Endothelial cell of umbilical vein (primary cell): Measurements from ENCODE around the gene GOLGA6L10. TPM values are rescaled to one million over a fixed set of nuclear protein-coding genes. Genes with fewer than 3 reads are reported as not detected.

ENCODE experiments used
- BruUV-seq: library from RNA; stranded (reverse); fragments of 400-500 nt; replicated peaks from 2 replicates; lab custom pipeline; 2021; lab: Mats Ljungman, UMichigan
- CTCF ChIA-PET: fragments of 300-600, 350-600 bp; sonication (Branson Sonifier 250); formaldehyde crosslinking; loops from one replicate; lab custom pipeline; 2021; ENCODE audit warnings: antibody characterized with exemption, inconsistent platforms; lab: Charles Lee
- POLR2A ChIA-PET: fragments of 300-600, 350-600 bp; sonication (Branson Sonifier 250); formaldehyde crosslinking; loops from one replicate; lab custom pipeline; 2021; ENCODE audit warnings: antibody characterized with exemption, inconsistent platforms; lab: Charles Lee
- DNase-seq: peaks from one replicate; pipeline ENCODE4 v3.0.0-alpha.2; 2011; ENCODE audit warnings: low read depth, low spot score
- FAIRE-seq: peaks from 2 replicates; lab custom pipeline; 2011; peaks lifted over from hg19 to GRCh38; lab: Jason Lieb, UNC
- H2AFZ ChIP-seq: 2 replicates; pipeline ENCODE4 v1.6.0; 2012; ENCODE audit warnings: low read depth, low read length, control low read depth, inconsistent platforms
- H3K27ac ChIP-seq: 2 replicates; pipeline ENCODE4 v1.5.1; 2011; ENCODE audit warnings: low read depth, mild to moderate bottlenecking, control low read depth, low read length, moderate library complexity; ENCODE audit not compliant: insufficient read depth
- H3K27me3 ChIP-seq, 2 experiments: 2 replicates each; pipeline versions ENCODE4 v1.6.0 to v1.6.1; 2011; ENCODE audit warnings: low read length in 2 of 2, mixed read lengths in 1 of 2; ENCODE audit not compliant: control insufficient read depth in 2 of 2, insufficient read depth in 2 of 2
- H3K36me3 ChIP-seq, 2 experiments: 2 replicates in 1 of 2; 3 replicates in 1 of 2; pipeline ENCODE4 v1.5.1; 2011; ENCODE audit warnings: low read length in 2 of 2, mild to moderate bottlenecking in 1 of 2, moderate library complexity in 1 of 2; ENCODE audit not compliant: control insufficient read depth in 2 of 2, insufficient read depth in 2 of 2; ENCODE audit errors: extremely low read depth in 1 of 2
- H3K4me1 ChIP-seq: 3 replicates; pipeline ENCODE4 v1.5.1; 2011; ENCODE audit warnings: mild to moderate bottlenecking, low read length; ENCODE audit not compliant: control insufficient read depth, insufficient read depth; ENCODE audit errors: extremely low read depth
- H3K4me2 ChIP-seq: 2 replicates; pipeline ENCODE4 v1.6.1; 2011; ENCODE audit warnings: low read length, control low read depth, mixed read lengths; ENCODE audit not compliant: insufficient read depth
- H3K4me3 ChIP-seq, 3 experiments: fragments of 200-600 bp in 1 of 3; sonication (generic), shearing (Covaris generic) in 1 of 3; replicated peaks in 1 of 3; 2 replicates each; pipeline ENCODE4 v1.5.1; 2011 to 2016; ENCODE audit warnings: control low read depth in 3 of 3, low read length in 3 of 3, mild to moderate bottlenecking in 2 of 3, inconsistent platforms in 1 of 3, low read depth in 1 of 3, moderate library complexity in 1 of 3; ENCODE audit not compliant: insufficient read depth in 1 of 3
- H3K79me2 ChIP-seq: 2 replicates; pipeline ENCODE4 v1.6.0; 2012; ENCODE audit warnings: low read length, inconsistent platforms; ENCODE audit not compliant: control insufficient read depth, insufficient read depth
- H3K9ac ChIP-seq: replicated peaks from 2 replicates; pipeline ENCODE3; 2011; ENCODE audit warnings: low read length, control low read depth; ENCODE audit not compliant: insufficient read depth; ENCODE audit errors: extremely low read depth
- H3K9me1 ChIP-seq: replicated peaks from 3 replicates; pipeline ENCODE4 v1.6.0; 2011; ENCODE audit warnings: mild to moderate bottlenecking, low read length; ENCODE audit not compliant: control insufficient read depth, insufficient read depth; ENCODE audit errors: extremely low read depth
- H3K9me3 ChIP-seq: replicated peaks from 2 replicates; pipeline ENCODE4 v1.5.1; 2012; ENCODE audit warnings: low read length, inconsistent platforms; ENCODE audit not compliant: control insufficient read depth, insufficient read depth
- H4K20me1 ChIP-seq: replicated peaks from 2 replicates; pipeline ENCODE3; 2011; ENCODE audit warnings: mild to moderate bottlenecking, low read length; ENCODE audit not compliant: control insufficient read depth, insufficient read depth; ENCODE audit errors: extremely low read depth
- CTCF ChIP-seq, 2 donors: IDR thresholded peaks; 1 replicate in 1 of 2; 2 replicates in 1 of 2; pipeline ENCODE4 v1.5.1; 2011; ENCODE audit warnings: low read length in 2 of 2, mild to moderate bottlenecking in 2 of 2, moderate library complexity in 2 of 2, control low read depth in 1 of 2, inconsistent platforms in 1 of 2, low read depth in 1 of 2; ENCODE audit not compliant: insufficient read depth in 1 of 2; ENCODE audit errors: extremely low read depth in 1 of 2
- EZH2 ChIP-seq: IDR thresholded peaks from 2 replicates; pipeline ENCODE4 v1.6.1; 2012; ENCODE audit warnings: borderline replicate concordance, low read depth, mild to moderate bottlenecking, moderate library complexity, low read length, inconsistent platforms; ENCODE audit not compliant: severe bottlenecking
- FOS ChIP-seq: IDR thresholded peaks from 2 replicates; pipeline ENCODE4 v1.6.1; 2011; ENCODE audit warnings: mild to moderate bottlenecking, low read length, moderate library complexity, borderline replicate concordance; ENCODE audit not compliant: insufficient read depth
- GATA2 ChIP-seq: IDR thresholded peaks from 2 replicates; pipeline ENCODE4 v1.7.0; 2011; ENCODE audit warnings: low read depth, mild to moderate bottlenecking, moderate library complexity, mixed read lengths, low read length; ENCODE audit not compliant: insufficient read length, insufficient read depth
- JUN ChIP-seq: IDR thresholded peaks from 2 replicates; pipeline ENCODE4 v1.6.1; 2011; ENCODE audit warnings: borderline replicate concordance, low read depth; ENCODE audit not compliant: insufficient read length, insufficient read depth
- MAX ChIP-seq: IDR thresholded peaks from 2 replicates; pipeline ENCODE4 v1.6.1; 2011; ENCODE audit not compliant: insufficient read depth, insufficient read length
- MYC ChIP-seq: IDR thresholded peaks from one replicate; pipeline ENCODE4 v1.6.1; 2011; ENCODE audit warnings: mild to moderate bottlenecking, low read depth, low read length
- POLR2A ChIP-seq: IDR thresholded peaks from 2 replicates; pipeline ENCODE4 v1.6.1; 2012; ENCODE audit warnings: low read depth, mild to moderate bottlenecking, control low read depth, low read length
- dilution Hi-C: fragments of 300-500 bp; cut with MboI; formaldehyde crosslinking; loops from one replicate; pipeline ENCODE4 v1.15.0; 2019; ENCODE audit warnings: low sequenced_read_pairs; ENCODE audit not compliant: extremely low pct_ligation_motif_present
- intact Hi-C: fragments of 100-400 bp; cut with micrococcal nuclease; formaldehyde crosslinking; loops from one replicate; pipeline ENCODE4 v1.10.0; 2022
- polyA plus RNA-seq, 4 experiments: library from polyadenylated mRNA; depleted of rRNA in 3 of 4; stranded (reverse) in 3 of 4; unstranded in 1 of 4; fragments of >200 nt; gene quantifications; 2 replicates each; pipeline versions ENCODE4 v1.2.1 to v1.2.3, GENCODE V29; 2011 to 2012; ENCODE audit warnings: missing spikeins in 1 of 4
- total RNA-seq: library from RNA; stranded (reverse); gene quantifications from 2 replicates; pipeline ENCODE4 v1.2.3, GENCODE V29; 2021

GOLGA6L10 gene
- total and polyA plus RNA-seq, 2 donors (not counting 3 experiments of a cell fraction or from before 2014, with no cell fraction given), result 1.2 to 3.9 TPM

GRCh38 chr15:82305621-82306048 is 43.6 kb downstream of the GOLGA6L10 start:
- CTCF ChIA-PET, result no interaction called here
- TF ChIP-seq JUN (no peak), MAX (no peak), FOS (no peak), EZH2 (no peak), MYC (no peak), CTCF (IDR thresholded peaks at IDR 0.05; ENCODE audit: extremely low read depth in 1 of 2, insufficient read depth in 1 of 2, low read depth in 1 of 2, low read length in 2 of 2) (no peak), POLR2A (no peak), GATA2 (no peak)

More at GRCh38 chr15:82305621-82306048, 43.6 kb downstream of the GOLGA6L10 start:
- Histone ChIP-seq H3K27me3 (no peaks in the 10 kb centered on the region), H3K9me1 (no peaks in the 10 kb centered on the region), H3K4me2 (no peak overlapping the region), H4K20me1 (no peaks in the 10 kb centered on the region), H3K27ac (no peak overlapping the region), H2AFZ (no peak overlapping the region), H3K4me3 (no peak overlapping the region), H3K79me2 (no peaks in the 10 kb centered on the region), H3K4me1 (no peaks in the 10 kb centered on the region), H3K9me3 (no peaks in the 10 kb centered on the region), H3K9ac (no peak overlapping the region), H3K36me3 (no peaks in the 10 kb centered on the region)
- POLR2A ChIA-PET, result no interaction called here
- no peak for FAIRE-seq
- dilution Hi-C loops (no loop called here), intact Hi-C loops (no loop called here)
- no TSS peak for BruUV-seq
- no peak for DNase-seq
